K562 (cell line): ENCODE data around the gene VPS45. TPM values are rescaled to one million over a fixed set of nuclear protein-coding genes. Genes with fewer than 3 reads are reported as not detected.

Source experiments
- ATAC-seq: fragments of 200-7000 bp; cut with Tn5 transposase; 3 replicates; pipeline ENCODE4 v1.9.1; 2020; ENCODE audit warnings: moderate library complexity
- BruUV-seq: library from RNA; stranded (reverse); fragments of 400-500 nt; replicated peaks from 2 replicates; lab custom pipeline; 2021; lab: Mats Ljungman, UMichigan
- CTCF ChIA-PET: fragments of 300-600 bp; formaldehyde crosslinking; extraction: SDS; loops from one replicate; lab custom pipeline; 2021; ENCODE audit warnings: low intra/inter-chr PET ratio; lab: Yijun Ruan, JAX
- POLR2A ChIA-PET: fragments of 300-600, 350-650 bp; sonication (Branson Sonifier 250); formaldehyde crosslinking; extraction: SDS; loops from one replicate; lab custom pipeline; 2021; ENCODE audit warnings: antibody characterized with exemption, inconsistent platforms; lab: Yijun Ruan, JAX
- DNase-seq, 4 experiments: peaks; one replicate each; pipeline versions ENCODE4 v3.0.0 to v3.0.0-alpha.2; 2011 to 2018; ENCODE audit warnings: low spot score in 3 of 4, mixed read lengths in 3 of 4; ENCODE audit errors: extremely low read depth in 1 of 4
- FAIRE-seq: peaks from 2 replicates; lab custom pipeline; 2011; peaks lifted over from hg19 to GRCh38; lab: Jason Lieb, UNC
- H2AFZ ChIP-seq: 2 replicates; pipeline ENCODE4 v1.6.0; 2011; ENCODE audit warnings: low read depth, low read length, control low read depth, inconsistent platforms
- H3K27ac ChIP-seq: fragments of 200-600 bp; 3 replicates; pipeline ENCODE4 v1.8.0; 2011; ENCODE audit warnings: low read depth, mild to moderate bottlenecking, control low read depth, inconsistent platforms, low read length, moderate library complexity, mixed read lengths; ENCODE audit errors: extremely low read depth
- H3K27me3 ChIP-seq, 2 experiments: fragments of 300-600 bp in 1 of 2; 2 replicates in 1 of 2; 3 replicates in 1 of 2; pipeline versions ENCODE4 v1.6.0 to v1.8.0; 2011; ENCODE audit warnings: inconsistent platforms in 2 of 2, low read length in 2 of 2, mild to moderate bottlenecking in 1 of 2, mixed read lengths in 1 of 2, moderate library complexity in 1 of 2; ENCODE audit not compliant: control insufficient read depth in 2 of 2, insufficient read depth in 2 of 2
- H3K36me3 ChIP-seq: fragments of 300-600 bp; 3 replicates; pipeline ENCODE4 v1.8.0; 2011; ENCODE audit warnings: mild to moderate bottlenecking, low read length, inconsistent platforms; ENCODE audit not compliant: control insufficient read depth, insufficient read depth
- H3K4me1 ChIP-seq, 2 experiments: fragments of 200-600 bp in 1 of 2; replicated peaks in 1 of 2; 2 replicates in 1 of 2; 3 replicates in 1 of 2; pipeline versions ENCODE4 v1.5.1 to v1.8.0; 2011; ENCODE audit warnings: inconsistent platforms in 2 of 2, low read length in 2 of 2, mild to moderate bottlenecking in 1 of 2, mixed read lengths in 1 of 2, moderate library complexity in 1 of 2; ENCODE audit not compliant: control insufficient read depth in 2 of 2, insufficient read depth in 2 of 2
- H3K4me2 ChIP-seq: 2 replicates; pipeline ENCODE4 v1.6.1; 2011; ENCODE audit warnings: low read length, control low read depth, inconsistent platforms, mixed read lengths; ENCODE audit not compliant: insufficient read depth
- H3K4me3 ChIP-seq: fragments of 200-600 bp; sonication (generic), shearing (Covaris generic); 2 replicates; pipeline ENCODE4 v1.5.1; 2016; ENCODE audit warnings: control low read depth, inconsistent platforms
- H3K79me2 ChIP-seq: fragments of 200-600 bp; 3 replicates; pipeline ENCODE4 v1.8.0; 2011; ENCODE audit warnings: low read length, inconsistent platforms; ENCODE audit not compliant: control insufficient read depth, insufficient read depth
- H3K9ac ChIP-seq, 2 experiments: 2 replicates each; pipeline versions ENCODE4 v1.6.0 to v1.6.1; 2011; ENCODE audit warnings: low read depth in 2 of 2, low read length in 2 of 2, control low read depth in 1 of 2, inconsistent platforms in 1 of 2, mild to moderate bottlenecking in 1 of 2, mixed read lengths in 1 of 2; ENCODE audit not compliant: insufficient read depth in 1 of 2
- H3K9me1 ChIP-seq: one replicate; pipeline ENCODE4 v1.6.0; 2011; ENCODE audit warnings: inconsistent platforms, mild to moderate bottlenecking, low read length, moderate library complexity; ENCODE audit not compliant: control insufficient read depth, insufficient read depth
- H3K9me3 ChIP-seq: replicated peaks from 2 replicates; pipeline ENCODE4 v1.5.1; 2011; ENCODE audit warnings: low read depth, low read length, inconsistent platforms; ENCODE audit not compliant: control insufficient read depth, insufficient read depth
- H4K20me1 ChIP-seq: replicated peaks from 2 replicates; pipeline ENCODE4 v1.6.1; 2011; ENCODE audit warnings: low read length, inconsistent platforms, mixed read lengths; ENCODE audit not compliant: control insufficient read depth, insufficient read depth
- BMI1 ChIP-seq: fragments of 150-350 bp; IDR thresholded peaks from 2 replicates; pipeline ENCODE4 v1.6.1; 2014; ENCODE audit warnings: low read length
- CBFA2T2 ChIP-seq: fragments of 450-650 bp; conservative IDR thresholded peaks from 2 replicates; pipeline ENCODE4 v1.6.1; 2017; ENCODE audit warnings: mild to moderate bottlenecking
- HDAC2 ChIP-seq: fragments of 450-650 bp; IDR thresholded peaks from 2 replicates; pipeline ENCODE4 v1.6.1; 2016; ENCODE audit warnings: mild to moderate bottlenecking
- POLR2A ChIP-seq: fragments of 450-650 bp; conservative IDR thresholded peaks from 2 replicates; pipeline ENCODE4 v1.6.1; 2016
- SRSF3 ChIP-seq: fragments of 200-400 bp; formaldehyde crosslinking; IDR thresholded peaks from 2 replicates; pipeline ENCODE4 v1.6.1; 2016; ENCODE audit warnings: mild to moderate bottlenecking, low read length, moderate library complexity; ENCODE audit not compliant: insufficient read depth
- ZNF76 ChIP-seq: fragments of 250-450 bp; sonication (Bioruptor Pico); IDR thresholded peaks from 2 replicates; pipeline ENCODE4 v1.4.0; 2020; ENCODE audit warnings: mild to moderate bottlenecking, moderate library complexity, borderline replicate concordance
- WGBS: fragments of 100-300 bp; shearing (Covaris generic); methylation state at CpG from one replicate; pipeline ENCODE4 v1.1.6; 2016; ENCODE audit warnings: low coverage, mixed read lengths; ENCODE audit not compliant: insufficient coverage; ENCODE audit errors: missing lambda C conversion rate; 5-methylcytosine and 5-hydroxymethylcytosine counted together
- in situ Hi-C: fragments of 300-500 bp; cut with MboI; formaldehyde crosslinking; loops from 4 replicates; pipeline ENCODE4 v1.15.0; 2018; ENCODE audit warnings: inconsistent platforms, mixed read lengths
- intact Hi-C: fragments of 100-400 bp; cut with micrococcal nuclease; formaldehyde crosslinking; loops from 2 replicates; pipeline ENCODE4 v1.14.2; 2022
- polyA plus RNA-seq, 8 experiments: library from polyadenylated mRNA; depleted of rRNA in 4 of 8; stranded (reverse) in 5 of 8; unstranded in 3 of 8; fragments of >200 nt; fragmentation: Nextera tagmentation in 2 of 8; fragmentation: Illumina TruSeq in 1 of 8; extraction: Ambion mirVana in 2 of 8; extraction: Trizol in 1 of 8; gene quantifications; 2 replicates each; pipeline versions ENCODE4 v1.2.1 to v1.2.3, GENCODE V29; 2011 to 2014; ENCODE audit warnings: inconsistent platforms in 1 of 8, missing spikeins in 1 of 8
- total RNA-seq, 7 experiments: library from RNA; depleted of rRNA in 6 of 7; stranded (reverse); fragments of >200 nt in 6 of 7; fragmentation: Illumina TruSeq in 2 of 7; extraction: Trizol in 2 of 7; gene quantifications; 2 replicates each; pipeline versions ENCODE4 v1.2.1 to v1.2.3, GENCODE V29; 2011 to 2021; ENCODE audit warnings: low replicate concordance in 1 of 7
- TF ChIP-seq, protein P1 (sequence below): IDR thresholded peaks from 2 replicates; pipeline ENCODE4 v1.6.1; 2014; ENCODE audit warnings: antibody characterized with exemption
- TF ChIP-seq, protein P2 (sequence below), 2 experiments: IDR thresholded peaks in 1 of 2; conservative IDR thresholded peaks in 1 of 2; 2 replicates each; pipeline ENCODE4 v1.6.1; 2016; ENCODE audit warnings: low read depth in 2 of 2, mild to moderate bottlenecking in 1 of 2, missing compliant biosample characterization in 1 of 2, missing genetic modification characterization in 1 of 2, moderate library complexity in 1 of 2
- TF ChIP-seq, protein P3 (sequence below): fragments of 450-650 bp; IDR thresholded peaks from 2 replicates; pipeline ENCODE4 v1.6.1; 2016
- TF ChIP-seq, protein P4 (sequence below): fragments of 450-650 bp; conservative IDR thresholded peaks from 2 replicates; pipeline ENCODE4 v1.6.1; 2016; ENCODE audit warnings: missing genetic modification characterization, low read depth, mild to moderate bottlenecking, control low read depth, missing compliant biosample characterization
- TF ChIP-seq, protein P5 (sequence below): fragments of 450-650 bp; IDR thresholded peaks from 2 replicates; pipeline ENCODE4 v1.6.1; 2014; ENCODE audit warnings: low read depth, mild to moderate bottlenecking, moderate library complexity, borderline replicate concordance
- TF ChIP-seq, protein P6 (sequence below): fragments of 450-650 bp; IDR thresholded peaks from 2 replicates; pipeline ENCODE4 v1.6.1; 2017; ENCODE audit warnings: mild to moderate bottlenecking, moderate library complexity

The VPS45 gene
- total and polyA plus RNA-seq, 9 of the 15 experiments (the other 6 are each of a cell fraction or from before 2014, with no cell fraction given): 17.9 to 48.2 (median 34.4) TPM

- Histone ChIP-seq H4K20me1 (no peaks in the 10 kb centered on the region), H2AFZ (no peak overlapping the region), H3K36me3 (peaks cover 14% of the 10 kb centered on the region; the same call in 1 of the 3 replicates), H3K4me1 (peaks cover 10 to 29% of the 10 kb centered on the region in 2 experiments; a peak in 4 of 5 replicates), H3K9ac (no peak overlapping the region; a peak in 1 of 4 replicates), H3K9me3 (no peaks in the 10 kb centered on the region), H3K4me3 (no peak overlapping the region), H3K27me3 (no peaks in the 10 kb centered on the region), H3K79me2 (peaks cover 5% of the 10 kb centered on the region; the same call in 1 of the 3 replicates), H3K27ac (no peak overlapping the region), H3K9me1 (no peaks in the 10 kb centered on the region), H3K4me2 (no peak overlapping the region; the same call in 1 of the 2 replicates)
- in situ Hi-C loops: no loop called here
- 28% methylated on average over 4 of the region's 4 CpGs for WGBS
- intact Hi-C loops: no loop called here
- DNase-seq: peak in 3 of 4 experiments; percentile 14 to 32 (median 27)
- CTCF ChIA-PET: no interaction called here
- no peak for FAIRE-seq
- POLR2A ChIA-PET: interaction anchor here (0.8 to 5.3 kb wide), 2 partner anchors 9 to 45 kb away, joined by 3 to 57 read pairs; no protein-coding TSS in a partner anchor
- BruUV-seq: no TSS peak
- no peak for ATAC-seq
- TF ChIP-seq POLR2A: no peak
- TF ChIP-seq CBFA2T2: 0 out of 2 replicates have a peak, but pooled peaks have one; percentile 4
- TF ChIP-seq SRSF3: no peak
- TF ChIP-seq ZNF76 (CRISPR knock-in tag): no peak
- TF ChIP-seq, protein P1, sequence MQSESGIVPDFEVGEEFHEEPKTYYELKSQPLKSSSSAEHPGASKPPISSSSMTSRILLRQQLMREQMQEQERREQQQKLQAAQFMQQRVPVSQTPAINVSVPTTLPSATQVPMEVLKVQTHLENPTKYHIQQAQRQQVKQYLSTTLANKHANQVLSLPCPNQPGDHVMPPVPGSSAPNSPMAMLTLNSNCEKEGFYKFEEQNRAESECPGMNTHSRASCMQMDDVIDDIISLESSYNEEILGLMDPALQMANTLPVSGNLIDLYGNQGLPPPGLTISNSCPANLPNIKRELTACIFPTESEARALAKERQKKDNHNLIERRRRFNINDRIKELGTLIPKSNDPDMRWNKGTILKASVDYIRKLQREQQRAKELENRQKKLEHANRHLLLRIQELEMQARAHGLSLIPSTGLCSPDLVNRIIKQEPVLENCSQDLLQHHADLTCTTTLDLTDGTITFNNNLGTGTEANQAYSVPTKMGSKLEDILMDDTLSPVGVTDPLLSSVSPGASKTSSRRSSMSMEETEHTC: no peak
- TF ChIP-seq, protein P2, sequence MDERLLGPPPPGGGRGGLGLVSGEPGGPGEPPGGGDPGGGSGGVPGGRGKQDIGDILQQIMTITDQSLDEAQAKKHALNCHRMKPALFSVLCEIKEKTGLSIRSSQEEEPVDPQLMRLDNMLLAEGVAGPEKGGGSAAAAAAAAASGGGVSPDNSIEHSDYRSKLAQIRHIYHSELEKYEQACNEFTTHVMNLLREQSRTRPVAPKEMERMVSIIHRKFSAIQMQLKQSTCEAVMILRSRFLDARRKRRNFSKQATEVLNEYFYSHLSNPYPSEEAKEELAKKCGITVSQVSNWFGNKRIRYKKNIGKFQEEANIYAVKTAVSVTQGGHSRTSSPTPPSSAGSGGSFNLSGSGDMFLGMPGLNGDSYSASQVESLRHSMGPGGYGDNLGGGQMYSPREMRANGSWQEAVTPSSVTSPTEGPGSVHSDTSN (CRISPR knock-in tag; IDR thresholded peaks at IDR 0.05; ENCODE audit: low read depth): no peak
- TF ChIP-seq, protein P2 (tag; conservative IDR thresholded peaks at IDR 0.05; ENCODE audit: low read depth): 0 out of 2 replicates have a peak, but pooled peaks have one; percentile 11
- TF ChIP-seq, protein P3, sequence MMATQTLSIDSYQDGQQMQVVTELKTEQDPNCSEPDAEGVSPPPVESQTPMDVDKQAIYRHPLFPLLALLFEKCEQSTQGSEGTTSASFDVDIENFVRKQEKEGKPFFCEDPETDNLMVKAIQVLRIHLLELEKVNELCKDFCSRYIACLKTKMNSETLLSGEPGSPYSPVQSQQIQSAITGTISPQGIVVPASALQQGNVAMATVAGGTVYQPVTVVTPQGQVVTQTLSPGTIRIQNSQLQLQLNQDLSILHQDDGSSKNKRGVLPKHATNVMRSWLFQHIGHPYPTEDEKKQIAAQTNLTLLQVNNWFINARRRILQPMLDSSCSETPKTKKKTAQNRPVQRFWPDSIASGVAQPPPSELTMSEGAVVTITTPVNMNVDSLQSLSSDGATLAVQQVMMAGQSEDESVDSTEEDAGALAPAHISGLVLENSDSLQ: 0 out of 2 replicates have a peak, but pooled peaks have one; percentile 15
- TF ChIP-seq, protein P4, sequence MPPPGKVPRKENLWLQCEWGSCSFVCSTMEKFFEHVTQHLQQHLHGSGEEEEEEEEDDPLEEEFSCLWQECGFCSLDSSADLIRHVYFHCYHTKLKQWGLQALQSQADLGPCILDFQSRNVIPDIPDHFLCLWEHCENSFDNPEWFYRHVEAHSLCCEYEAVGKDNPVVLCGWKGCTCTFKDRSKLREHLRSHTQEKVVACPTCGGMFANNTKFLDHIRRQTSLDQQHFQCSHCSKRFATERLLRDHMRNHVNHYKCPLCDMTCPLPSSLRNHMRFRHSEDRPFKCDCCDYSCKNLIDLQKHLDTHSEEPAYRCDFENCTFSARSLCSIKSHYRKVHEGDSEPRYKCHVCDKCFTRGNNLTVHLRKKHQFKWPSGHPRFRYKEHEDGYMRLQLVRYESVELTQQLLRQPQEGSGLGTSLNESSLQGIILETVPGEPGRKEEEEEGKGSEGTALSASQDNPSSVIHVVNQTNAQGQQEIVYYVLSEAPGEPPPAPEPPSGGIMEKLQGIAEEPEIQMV: no peak
- TF ChIP-seq HDAC2: no peak
- TF ChIP-seq, protein P5, sequence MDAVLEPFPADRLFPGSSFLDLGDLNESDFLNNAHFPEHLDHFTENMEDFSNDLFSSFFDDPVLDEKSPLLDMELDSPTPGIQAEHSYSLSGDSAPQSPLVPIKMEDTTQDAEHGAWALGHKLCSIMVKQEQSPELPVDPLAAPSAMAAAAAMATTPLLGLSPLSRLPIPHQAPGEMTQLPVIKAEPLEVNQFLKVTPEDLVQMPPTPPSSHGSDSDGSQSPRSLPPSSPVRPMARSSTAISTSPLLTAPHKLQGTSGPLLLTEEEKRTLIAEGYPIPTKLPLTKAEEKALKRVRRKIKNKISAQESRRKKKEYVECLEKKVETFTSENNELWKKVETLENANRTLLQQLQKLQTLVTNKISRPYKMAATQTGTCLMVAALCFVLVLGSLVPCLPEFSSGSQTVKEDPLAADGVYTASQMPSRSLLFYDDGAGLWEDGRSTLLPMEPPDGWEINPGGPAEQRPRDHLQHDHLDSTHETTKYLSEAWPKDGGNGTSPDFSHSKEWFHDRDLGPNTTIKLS: no peak
- TF ChIP-seq, protein P6, sequence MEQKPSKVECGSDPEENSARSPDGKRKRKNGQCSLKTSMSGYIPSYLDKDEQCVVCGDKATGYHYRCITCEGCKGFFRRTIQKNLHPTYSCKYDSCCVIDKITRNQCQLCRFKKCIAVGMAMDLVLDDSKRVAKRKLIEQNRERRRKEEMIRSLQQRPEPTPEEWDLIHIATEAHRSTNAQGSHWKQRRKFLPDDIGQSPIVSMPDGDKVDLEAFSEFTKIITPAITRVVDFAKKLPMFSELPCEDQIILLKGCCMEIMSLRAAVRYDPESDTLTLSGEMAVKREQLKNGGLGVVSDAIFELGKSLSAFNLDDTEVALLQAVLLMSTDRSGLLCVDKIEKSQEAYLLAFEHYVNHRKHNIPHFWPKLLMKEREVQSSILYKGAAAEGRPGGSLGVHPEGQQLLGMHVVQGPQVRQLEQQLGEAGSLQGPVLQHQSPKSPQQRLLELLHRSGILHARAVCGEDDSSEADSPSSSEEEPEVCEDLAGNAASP: no peak
- TF ChIP-seq BMI1: no peak
Observed at GRCh38 chr1:150154143-150154542, 86.6 kb downstream of the VPS45 start.
